Measurements from ENCODE around the gene OR4F29. TPM values are rescaled to one million over a fixed set of nuclear protein-coding genes. Genes with fewer than 3 reads are reported as not detected.
"Not testable (repeated sequence)": the region's sequence is repeated elsewhere in the genome, so short reads cannot be mapped to it uniquely, and the experiment has no call there.

OR4F29 gene, protein sequence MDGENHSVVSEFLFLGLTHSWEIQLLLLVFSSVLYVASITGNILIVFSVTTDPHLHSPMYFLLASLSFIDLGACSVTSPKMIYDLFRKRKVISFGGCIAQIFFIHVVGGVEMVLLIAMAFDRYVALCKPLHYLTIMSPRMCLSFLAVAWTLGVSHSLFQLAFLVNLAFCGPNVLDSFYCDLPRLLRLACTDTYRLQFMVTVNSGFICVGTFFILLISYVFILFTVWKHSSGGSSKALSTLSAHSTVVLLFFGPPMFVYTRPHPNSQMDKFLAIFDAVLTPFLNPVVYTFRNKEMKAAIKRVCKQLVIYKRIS
- total RNA-seq: not detected in 2 replicates
- long read RNA-seq: 0 reads

- not testable (repeated sequence) for H3K4me3 Mint-ChIP-seq (ENCODE audit: low read depth); H3K27ac Mint-ChIP-seq; H3K4me1 Mint-ChIP-seq (ENCODE audit: low read depth); H3K27me3 Mint-ChIP-seq; H3K36me3 Mint-ChIP-seq (ENCODE audit: insufficient read depth); DNase-seq (ENCODE audit: low spot score, unreplicated experiment); H3K9me3 Mint-ChIP-seq (ENCODE audit: low read depth)
These were observed at the start of gene OR4F29 for GRCh38 chr1:451578-451977. Gene OR4F29 (minus strand): TSS chr1:451678. CDS start chr1:451678, 0 bp downstream.

Other genes with a start within 250 kb of the OR4F29 start
- gene OR4F16, start 235.0 kb upstream of the OR4F29 start, total RNA-seq: not detected in 2 replicates